ENCODE measurements around the gene CTCF. TPM values are rescaled to one million over a fixed set of nuclear protein-coding genes. Genes with fewer than 3 reads are reported as not detected.

The CTCF gene
- total and polyA plus RNA-seq, 10 of the 15 experiments (the other 5 are each of a cell fraction or from before 2014, with no cell fraction given) = 9.1 to 55.0 (median 41.8) TPM

- TF ChIP-seq PKNOX1 (IDR thresholded peaks at IDR 0.05) (no peak), CBFB (IDR thresholded peaks at IDR 0.05; ENCODE audit: low read depth) (no peak), TAF1 (IDR thresholded peaks at IDR 0.05; ENCODE audit: borderline replicate concordance, low read depth, low read length) (no peak)
Measured at GRCh38 chr16:67543036-67543435, 19.3 kb upstream of the CTCF start (continued).

GRCh38 chr16:67543582-67543981 lies 18.7 kb upstream of the CTCF start:
- Histone ChIP-seq H2AFZ (ENCODE audit: control insufficient read depth, low read depth, low read length) (no peak overlapping the region), H3K4me3 (no peak overlapping the region), H3K4me1 (ENCODE audit: control insufficient read depth, insufficient read depth, low read length) (peaks cover 21% of the 10 kb centered on the region), H3K9me3 (replicated peaks; ENCODE audit: control insufficient read depth, insufficient read depth, low read length) (no peaks in the 10 kb centered on the region), H4K20me1 (ENCODE audit: control insufficient read depth, insufficient read depth) (peaks cover 4% of the 10 kb centered on the region; the same call in 1 of the 2 replicates), H3K36me3 (ENCODE audit: control insufficient read depth in 2 of 2, insufficient read depth in 2 of 2, low read length in 1 of 2) (peaks cover 6 to 13% of the 10 kb centered on the region in 2 experiments; a peak in 3 of 4 replicates), H3K27me3 (replicated peaks in 1 of 2; ENCODE audit: control insufficient read depth in 2 of 2, insufficient read depth in 2 of 2, low read length in 1 of 2) (no peaks in the 10 kb centered on the region), H3K79me2 (ENCODE audit: control insufficient read depth, insufficient read depth, low read length) (no peaks in the 10 kb centered on the region), H3K27ac (ENCODE audit: control insufficient read depth, insufficient read depth) (no peak overlapping the region), H3K9ac (ENCODE audit: control insufficient read depth, insufficient read depth, low read length) (no peak overlapping the region), H3K4me2 (ENCODE audit: control insufficient read depth, insufficient read depth) (no peak overlapping the region)
- RAD21 ChIA-PET (ENCODE audit: unreplicated experiment) = interaction anchor here (1.4 to 5.8 kb wide), 2 partner anchors 22 to 100 kb away, joined by 3 to 102 read pairs; partner anchors contain the start of gene CARMIL2
- no peak for ATAC-seq
- BruUV-seq (replicated peaks) = no TSS peak
- no peak for TF ChIP-seq TAF1 (IDR thresholded peaks at IDR 0.05; ENCODE audit: borderline replicate concordance, low read depth, low read length)
- no peak for TF ChIP-seq EGR1 (IDR thresholded peaks at IDR 0.05; ENCODE audit: borderline replicate concordance in 1 of 2, low read depth in 2 of 2, low read length in 2 of 2)
- TF ChIP-seq CREM (IDR thresholded peaks at IDR 0.05; ENCODE audit: low read depth) = no peak
- POLR2A ChIA-PET = interaction anchor here (1.1 kb wide), 2 partner anchors 11 to 115 kb away, joined by 3 read pairs; no protein-coding TSS in a partner anchor
- in situ Hi-C loops (cut with MboI) = no loop called here
- intact Hi-C loops (cut with micrococcal nuclease; ENCODE audit: unreplicated experiment) = no loop called here
- SMC1A ChIA-PET (ENCODE audit: uncharacterized antibody, unreplicated experiment) = interaction anchor here (2.6 to 6.2 kb wide), 2 partner anchors 23 to 99 kb away, joined by 10 to 86 read pairs; partner anchors contain the start of gene CARMIL2
- FAIRE-seq = no peak
- DNase-seq (ENCODE audit: low read depth, low spot score) = no peak
- CTCF ChIA-PET = interaction anchor here (2.3 to 5.9 kb wide), 3 partner anchors 12 to 100 kb away, joined by 10 to 138 read pairs (median 12); partner anchors contain the start of gene CARMIL2
- 83% methylated on average over 6 of the region's 6 CpGs for WGBS (ENCODE audit: insufficient coverage, insufficient replicate concordance, low lambda C conversion rate, missing lambda C conversion rate)
